ENCODE measurements around the gene PHF23.

Gene PHF23

GRCh38 chr17:7260651-7261378 lies 21.6 kb upstream of the PHF23 start:
- H3K4me2 ChIP-seq: peak overlapping the region; percentile 73 to 100 (median 87)

GRCh38 chr17:7260151-7260550 lies 20.9 kb upstream of the PHF23 start:
- H3K4me3 ChIP-seq: peak overlapping the region in 1 of 10 experiments; percentile 57; a peak in 4 of 20 replicates
- H4K20me1 ChIP-seq: peaks cover 0 to 41% (median 24%) of the 10 kb centered on the region in 11 experiments; a peak in 15 of 22 replicates
- H3K36me3 ChIP-seq: peaks cover 53 to 58% (median 55%) of the 10 kb centered on the region in 11 experiments
- peaks cover 19 to 77% (median 47%) of the 10 kb centered on the region in 10 experiments for H3K4me1 ChIP-seq
- peaks cover 27 to 69% (median 66%) of the 10 kb centered on the region in 11 experiments for H3K27me3 ChIP-seq
- no peaks in the 10 kb centered on the region for H3K9me3 ChIP-seq (replicated peaks in 1 of 11)
- H3K27ac ChIP-seq: no peak overlapping the region
- peak overlapping the region in 1 of 11 experiments; percentile 80; a peak in 1 of 22 replicates for H3K9ac ChIP-seq
- no peak for TF ChIP-seq Cebpa-rat (IDR thresholded peaks at IDR 0.05)
- peak overlapping the region in 8 of 11 experiments; percentile 80 to 100 (median 91); a peak in 14 of 22 replicates for H3K4me2 ChIP-seq

More at GRCh38 chr17:7260651-7261378, 21.6 kb upstream of the PHF23 start:
- Histone ChIP-seq H3K9me3 (replicated peaks in 1 of 11) (no peaks in the 10 kb centered on the region), H3K27me3 (peaks cover 27 to 75% (median 70%) of the 10 kb centered on the region in 11 experiments), H3K36me3 (peaks cover 46 to 51% (median 48%) of the 10 kb centered on the region in 11 experiments), H4K20me1 (peaks cover 0 to 37% (median 24%) of the 10 kb centered on the region in 11 experiments; a peak in 15 of 22 replicates), H3K27ac (peak overlapping the region in 3 of 11 experiments; percentile 41 to 53 (median 42); a peak in 4 of 22 replicates), H3K4me3 (peak overlapping the region; percentile 38 to 67 (median 51)), H3K9ac (peak overlapping the region in 10 of 11 experiments; percentile 26 to 80 (median 54); a peak in 17 of 22 replicates), H3K4me1 (peaks cover 19 to 78% (median 47%) of the 10 kb centered on the region in 10 experiments)
- no peak for TF ChIP-seq Cebpa-rat (IDR thresholded peaks at IDR 0.05)

GRCh38 chr17:7259555-7259889 lies 20.3 kb upstream of the PHF23 start:
- Histone ChIP-seq H3K9ac (peak overlapping the region in 3 of 11 experiments; percentile 3 to 51 (median 36); a peak in 1 of 22 replicates), H3K27me3 (peaks cover 27 to 62% (median 61%) of the 10 kb centered on the region in 11 experiments), H4K20me1 (peaks cover 0 to 41% (median 24%) of the 10 kb centered on the region in 11 experiments; a peak in 15 of 22 replicates), H3K4me3 (peak overlapping the region in 3 of 10 experiments; percentile 7 to 43 (median 18); a peak in 1 of 20 replicates), H3K4me1 (peaks cover 19 to 75% (median 47%) of the 10 kb centered on the region in 10 experiments), H3K4me2 (peak overlapping the region in 10 of 11 experiments; percentile 43 to 100 (median 68); a peak in 15 of 22 replicates), H3K27ac (no peak overlapping the region), H3K36me3 (peaks cover 59 to 64% (median 61%) of the 10 kb centered on the region in 11 experiments), H3K9me3 (replicated peaks in 1 of 11) (no peaks in the 10 kb centered on the region)
- TF ChIP-seq Cebpa-rat (IDR thresholded peaks at IDR 0.05): no peak

- Histone ChIP-seq H3K4me1 (peaks cover 19 to 75% (median 49%) of the 10 kb centered on the region in 10 experiments), H3K27me3 (peaks cover 27 to 57% (median 55%) of the 10 kb centered on the region in 11 experiments), H3K9ac (peak overlapping the region in 4 of 11 experiments; percentile 3 to 55 (median 42); a peak in 3 of 22 replicates), H4K20me1 (peaks cover 0 to 41% (median 24%) of the 10 kb centered on the region in 11 experiments; a peak in 15 of 22 replicates), H3K4me2 (peak overlapping the region in 10 of 11 experiments; percentile 43 to 100 (median 68); a peak in 19 of 22 replicates), H3K4me3 (peak overlapping the region in 3 of 10 experiments; percentile 7 to 43 (median 18); a peak in 1 of 20 replicates), H3K36me3 (peaks cover 62 to 70% (median 67%) of the 10 kb centered on the region in 11 experiments), H3K27ac (no peak overlapping the region; a peak in 1 of 22 replicates), H3K9me3 (replicated peaks in 1 of 11) (no peaks in the 10 kb centered on the region)
- TF ChIP-seq Cebpa-rat (IDR thresholded peaks at IDR 0.05): peak in 9 of 11 experiments; percentile 15 to 78 (median 59); a peak in 9 of 22 replicates
Observed at GRCh38 chr17:7258731-7259554, 19.7 kb upstream of the PHF23 start.

GRCh38 chr17:7256766-7257456 lies 17.7 kb upstream of the PHF23 start:
- Histone ChIP-seq H4K20me1 (peaks cover 0 to 41% (median 24%) of the 10 kb centered on the region in 11 experiments; a peak in 14 of 22 replicates), H3K9ac (peak overlapping the region in 2 of 11 experiments; percentile 18 to 32; a peak in 5 of 22 replicates), H3K4me1 (peaks cover 23 to 66% (median 41%) of the 10 kb centered on the region in 10 experiments), H3K27ac (no peak overlapping the region), H3K27me3 (peaks cover 18 to 36% (median 34%) of the 10 kb centered on the region in 11 experiments), H3K9me3 (replicated peaks in 1 of 11) (no peaks in the 10 kb centered on the region), H3K4me3 (no peak overlapping the region), H3K36me3 (peaks cover 65 to 76% (median 69%) of the 10 kb centered on the region in 11 experiments), H3K4me2 (no peak overlapping the region)
- no peak for TF ChIP-seq Cebpa-rat (IDR thresholded peaks at IDR 0.05)

- H3K27me3 ChIP-seq: peaks cover 0 to 12% (median 10%) of the 10 kb centered on the region in 11 experiments; a peak in 19 of 22 replicates
Observed at GRCh38 chr17:7254511-7254910, 15.3 kb upstream of the PHF23 start.

GRCh38 chr17:7253082-7253481 lies 13.8 kb upstream of the PHF23 start:
- H3K36me3 ChIP-seq: peaks cover 42 to 59% (median 48%) of the 10 kb centered on the region in 11 experiments
- peaks cover 25 to 44% (median 34%) of the 10 kb centered on the region in 10 experiments for H3K4me1 ChIP-seq
- no peak for TF ChIP-seq Cebpa-rat (IDR thresholded peaks at IDR 0.05)
- H3K9ac ChIP-seq: peak overlapping the region; percentile 86 to 98 (median 96)
- H4K20me1 ChIP-seq: peaks cover 0 to 44% (median 17%) of the 10 kb centered on the region in 11 experiments; a peak in 16 of 22 replicates
- no peaks in the 10 kb centered on the region for H3K9me3 ChIP-seq (replicated peaks in 1 of 11)
- peak overlapping the region; percentile 90 to 99 (median 97) for H3K27ac ChIP-seq
- peak overlapping the region; percentile 88 to 98 (median 96) for H3K4me3 ChIP-seq
- H3K27me3 ChIP-seq: no peaks in the 10 kb centered on the region; a peak in 1 of 22 replicates
- H3K4me2 ChIP-seq: peak overlapping the region; percentile 80 to 98 (median 93)

More at GRCh38 chr17:7254511-7254910, 15.3 kb upstream of the PHF23 start:
- Histone ChIP-seq H3K27ac (no peak overlapping the region), H3K4me1 (peaks cover 18 to 44% (median 31%) of the 10 kb centered on the region in 10 experiments), H3K36me3 (peaks cover 55 to 64% (median 57%) of the 10 kb centered on the region in 11 experiments), H3K9ac (peak overlapping the region in 5 of 11 experiments; percentile 16 to 55 (median 33); a peak in 6 of 22 replicates), H4K20me1 (peaks cover 0 to 40% (median 10%) of the 10 kb centered on the region in 11 experiments; a peak in 17 of 22 replicates), H3K9me3 (replicated peaks in 1 of 11) (no peaks in the 10 kb centered on the region), H3K4me2 (peak overlapping the region in 1 of 11 experiments; percentile 96; a peak in 1 of 22 replicates), H3K4me3 (no peak overlapping the region)
- TF ChIP-seq Cebpa-rat (IDR thresholded peaks at IDR 0.05): no peak

Data from BLaER1 treated with 17β-estradiol and CSF1 and Interleukin-3, amounts not matched to agents 10 nM and 100 nM (cell line).